Neural cell (in vitro differentiated cells): ENCODE measurements around the gene CEL. TPM values are rescaled to one million over a fixed set of nuclear protein-coding genes. Genes with fewer than 3 reads are reported as not detected.

Experiments used
- H2AFZ ChIP-seq: fragments of 200-600, 300-800 bp; sonication (generic), shearing (Covaris generic); 2 replicates; pipeline ENCODE4 v1.6.0; 2014; ENCODE audit warnings: low read depth, mild to moderate bottlenecking, antibody characterized with exemption, low read length, moderate library complexity
- H3F3A ChIP-seq: fragments of 200-600 bp; shearing (Covaris generic); 2 replicates; pipeline ENCODE4 v1.6.1; 2016; ENCODE audit warnings: mild to moderate bottlenecking, moderate library complexity, mixed read lengths, antibody characterized with exemption, low read length; ENCODE audit not compliant: insufficient read depth, poor library complexity, severe bottlenecking
- H3K27ac ChIP-seq: fragments of 200-600, 300-800 bp; sonication (generic), shearing (Covaris generic); 2 replicates; pipeline ENCODE4 v1.5.1; 2014; ENCODE audit warnings: mild to moderate bottlenecking, low read length, moderate library complexity
- H3K27me3 ChIP-seq: fragments of 300-800, 200-600 bp; sonication (generic), shearing (Covaris generic); 2 replicates; pipeline ENCODE4 v1.6.0; 2014; ENCODE audit warnings: mild to moderate bottlenecking, low read depth, low read length, moderate library complexity; ENCODE audit not compliant: insufficient read depth
- H3K36me3 ChIP-seq: fragments of 300-800, 200-600 bp; sonication (generic), shearing (Covaris generic); 2 replicates; pipeline ENCODE4 v1.5.1; 2014; ENCODE audit warnings: mild to moderate bottlenecking, antibody characterized with exemption, low read length, moderate library complexity; ENCODE audit not compliant: insufficient read depth
- H3K4me2 ChIP-seq: fragments of 300-800, 200-600 bp; sonication (generic), shearing (Covaris generic); 2 replicates; pipeline ENCODE4 v1.6.0; 2014; ENCODE audit warnings: mild to moderate bottlenecking, low read length
- H3K4me3 ChIP-seq: fragments of 300-800, 200-600 bp; sonication (generic), shearing (Covaris generic); 2 replicates; pipeline ENCODE4 v1.5.1; 2014; ENCODE audit warnings: mild to moderate bottlenecking, low read length, moderate library complexity
- H3K79me2 ChIP-seq: fragments of 200-600 bp; shearing (Covaris generic); replicated peaks from 2 replicates; pipeline ENCODE4 v1.6.0; 2014; ENCODE audit warnings: mild to moderate bottlenecking, low read length, moderate library complexity; ENCODE audit not compliant: insufficient read depth
- H3K9ac ChIP-seq: fragments of 300-800, 200-600 bp; sonication (generic), shearing (Covaris generic); 2 replicates; pipeline ENCODE4 v1.6.1; 2016; ENCODE audit warnings: mild to moderate bottlenecking, low read length, mixed read lengths
- H3K9me2 ChIP-seq: fragments of 200-600 bp; shearing (Covaris generic); 2 replicates; pipeline ENCODE4 v1.6.1; 2016; ENCODE audit warnings: mild to moderate bottlenecking, low read length, mixed read lengths; ENCODE audit not compliant: insufficient read depth
- H3K9me3 ChIP-seq: fragments of 200-600, 300-800 bp; sonication (generic), shearing (Covaris generic); 2 replicates; pipeline ENCODE4 v1.6.1; 2016; ENCODE audit warnings: mild to moderate bottlenecking, mixed run types, low read length, moderate library complexity, mixed read lengths
- H4K20me1 ChIP-seq: fragments of 200-600 bp; shearing (Covaris generic); 2 replicates; pipeline ENCODE4 v1.6.1; 2016; ENCODE audit warnings: mild to moderate bottlenecking, mixed run types; ENCODE audit not compliant: insufficient read depth
- EP300 ChIP-seq: fragments of 450-650 bp; conservative IDR thresholded peaks from 2 replicates; pipeline ENCODE4 v1.6.1; 2014; ENCODE audit warnings: antibody characterized with exemption, mild to moderate bottlenecking, moderate library complexity; ENCODE audit not compliant: poor library complexity, severe bottlenecking
- EZH2 ChIP-seq: fragments of 200-600, 300-800 bp; shearing (Covaris generic), sonication (generic); IDR thresholded peaks from 2 replicates; pipeline ENCODE4 v1.6.1; 2014; ENCODE audit warnings: antibody characterized with exemption, low read length, borderline replicate concordance, mild to moderate bottlenecking; ENCODE audit not compliant: insufficient read depth, poor library complexity, severe bottlenecking
- MXI1 ChIP-seq: fragments of 450-650 bp; conservative IDR thresholded peaks from 2 replicates; pipeline ENCODE4 v1.6.1; 2014; ENCODE audit warnings: antibody characterized with exemption, mild to moderate bottlenecking; ENCODE audit not compliant: poor library complexity, severe bottlenecking
- POLR2AphosphoS5 ChIP-seq: IDR thresholded peaks from 2 replicates; pipeline ENCODE4 v1.6.1; 2012
- RAD21 ChIP-seq: fragments of 450-650 bp; conservative IDR thresholded peaks from 2 replicates; pipeline ENCODE4 v1.6.1; 2014; ENCODE audit warnings: antibody characterized with exemption, mild to moderate bottlenecking, moderate library complexity
- SMC3 ChIP-seq: fragments of 450-650 bp; conservative IDR thresholded peaks from 2 replicates; pipeline ENCODE4 v1.6.1; 2014; ENCODE audit warnings: antibody characterized with exemption, mild to moderate bottlenecking, moderate library complexity; ENCODE audit not compliant: poor library complexity
- TAF1 ChIP-seq: IDR thresholded peaks from 2 replicates; pipeline ENCODE4 v1.6.1; 2012; ENCODE audit warnings: low read depth
- polyA plus RNA-seq: library from polyadenylated mRNA; depleted of rRNA; stranded (reverse); fragments of >200 nt; gene quantifications from 2 replicates; pipeline ENCODE4 v1.2.3, GENCODE V29; 2014
- TF ChIP-seq, protein P1 (sequence below): IDR thresholded peaks from 2 replicates; pipeline ENCODE4 v1.6.1; 2012; ENCODE audit warnings: borderline replicate concordance
- TF ChIP-seq, protein P2 (sequence below): fragments of 450-650 bp; IDR thresholded peaks from 2 replicates; pipeline ENCODE4 v1.5.1; 2014; ENCODE audit warnings: antibody characterized with exemption, mild to moderate bottlenecking, moderate library complexity; ENCODE audit not compliant: poor library complexity, severe bottlenecking

The CEL gene
- polyA plus RNA-seq, 1 donor from 2014 or later: 0.95 TPM

DNA sequence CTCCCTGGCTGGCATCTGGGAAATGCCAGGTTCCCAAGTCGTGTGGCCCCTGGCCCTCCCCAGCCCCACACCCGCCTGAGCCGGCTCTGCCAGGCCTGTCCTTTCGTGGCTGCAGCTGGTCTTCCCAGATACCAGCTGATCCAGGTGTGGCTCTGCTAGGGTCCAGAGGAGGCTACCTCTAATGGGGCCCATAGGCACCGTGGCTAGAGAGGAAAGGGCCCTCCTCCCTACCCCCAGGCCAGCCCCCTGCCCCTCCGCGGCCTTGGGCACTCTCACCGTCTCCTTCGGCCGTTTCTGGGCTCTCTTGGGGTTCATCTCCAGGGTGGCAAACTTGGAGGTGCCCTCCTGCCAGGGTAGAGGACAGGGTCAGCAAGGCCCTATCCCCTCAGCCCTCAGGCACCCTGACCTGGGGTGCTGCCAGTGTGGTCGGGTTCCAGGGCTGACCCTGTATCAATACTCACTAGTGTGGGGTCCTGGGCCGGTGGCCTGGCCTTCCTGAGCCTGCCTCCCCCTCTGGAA, 42.3 kb downstream of the CEL start:
- H3K9ac ChIP-seq: no peak overlapping the region
- H3K27me3 ChIP-seq: no peaks in the 10 kb centered on the region
- H3K9me2 ChIP-seq: no peaks in the 10 kb centered on the region
- peaks cover 10% of the 10 kb centered on the region for H3K36me3 ChIP-seq
- no peaks in the 10 kb centered on the region for H3K9me3 ChIP-seq
- no peak overlapping the region for H3K4me3 ChIP-seq
- H3K79me2 ChIP-seq: no peaks in the 10 kb centered on the region
- no peak overlapping the region for H2AFZ ChIP-seq
- H3F3A ChIP-seq: no peaks in the 10 kb centered on the region
- no peaks in the 10 kb centered on the region for H4K20me1 ChIP-seq
- H3K4me2 ChIP-seq: no peak overlapping the region
- H3K27ac ChIP-seq: no peak overlapping the region
- no peak for TF ChIP-seq SMC3

- peaks cover 10% of the 10 kb centered on the region for H3K36me3 ChIP-seq
- no peaks in the 10 kb centered on the region for H3K9me3 ChIP-seq
- H2AFZ ChIP-seq: no peak overlapping the region
- no peak overlapping the region for H3K9ac ChIP-seq
- H3F3A ChIP-seq: no peaks in the 10 kb centered on the region
- no peak overlapping the region for H3K4me2 ChIP-seq
- H3K27me3 ChIP-seq: no peaks in the 10 kb centered on the region
- no peaks in the 10 kb centered on the region for H3K9me2 ChIP-seq
- no peak overlapping the region for H3K4me3 ChIP-seq
- no peak for TF ChIP-seq POLR2AphosphoS5
- TF ChIP-seq EP300: no peak
- TF ChIP-seq, protein P1, sequence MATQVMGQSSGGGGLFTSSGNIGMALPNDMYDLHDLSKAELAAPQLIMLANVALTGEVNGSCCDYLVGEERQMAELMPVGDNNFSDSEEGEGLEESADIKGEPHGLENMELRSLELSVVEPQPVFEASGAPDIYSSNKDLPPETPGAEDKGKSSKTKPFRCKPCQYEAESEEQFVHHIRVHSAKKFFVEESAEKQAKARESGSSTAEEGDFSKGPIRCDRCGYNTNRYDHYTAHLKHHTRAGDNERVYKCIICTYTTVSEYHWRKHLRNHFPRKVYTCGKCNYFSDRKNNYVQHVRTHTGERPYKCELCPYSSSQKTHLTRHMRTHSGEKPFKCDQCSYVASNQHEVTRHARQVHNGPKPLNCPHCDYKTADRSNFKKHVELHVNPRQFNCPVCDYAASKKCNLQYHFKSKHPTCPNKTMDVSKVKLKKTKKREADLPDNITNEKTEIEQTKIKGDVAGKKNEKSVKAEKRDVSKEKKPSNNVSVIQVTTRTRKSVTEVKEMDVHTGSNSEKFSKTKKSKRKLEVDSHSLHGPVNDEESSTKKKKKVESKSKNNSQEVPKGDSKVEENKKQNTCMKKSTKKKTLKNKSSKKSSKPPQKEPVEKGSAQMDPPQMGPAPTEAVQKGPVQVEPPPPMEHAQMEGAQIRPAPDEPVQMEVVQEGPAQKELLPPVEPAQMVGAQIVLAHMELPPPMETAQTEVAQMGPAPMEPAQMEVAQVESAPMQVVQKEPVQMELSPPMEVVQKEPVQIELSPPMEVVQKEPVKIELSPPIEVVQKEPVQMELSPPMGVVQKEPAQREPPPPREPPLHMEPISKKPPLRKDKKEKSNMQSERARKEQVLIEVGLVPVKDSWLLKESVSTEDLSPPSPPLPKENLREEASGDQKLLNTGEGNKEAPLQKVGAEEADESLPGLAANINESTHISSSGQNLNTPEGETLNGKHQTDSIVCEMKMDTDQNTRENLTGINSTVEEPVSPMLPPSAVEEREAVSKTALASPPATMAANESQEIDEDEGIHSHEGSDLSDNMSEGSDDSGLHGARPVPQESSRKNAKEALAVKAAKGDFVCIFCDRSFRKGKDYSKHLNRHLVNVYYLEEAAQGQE: no peak
- no peak for TF ChIP-seq SMC3
- no peak for TF ChIP-seq TAF1
- TF ChIP-seq MXI1: no peak
- TF ChIP-seq RAD21: no peak
- TF ChIP-seq EZH2: no peak
- TF ChIP-seq, protein P2, sequence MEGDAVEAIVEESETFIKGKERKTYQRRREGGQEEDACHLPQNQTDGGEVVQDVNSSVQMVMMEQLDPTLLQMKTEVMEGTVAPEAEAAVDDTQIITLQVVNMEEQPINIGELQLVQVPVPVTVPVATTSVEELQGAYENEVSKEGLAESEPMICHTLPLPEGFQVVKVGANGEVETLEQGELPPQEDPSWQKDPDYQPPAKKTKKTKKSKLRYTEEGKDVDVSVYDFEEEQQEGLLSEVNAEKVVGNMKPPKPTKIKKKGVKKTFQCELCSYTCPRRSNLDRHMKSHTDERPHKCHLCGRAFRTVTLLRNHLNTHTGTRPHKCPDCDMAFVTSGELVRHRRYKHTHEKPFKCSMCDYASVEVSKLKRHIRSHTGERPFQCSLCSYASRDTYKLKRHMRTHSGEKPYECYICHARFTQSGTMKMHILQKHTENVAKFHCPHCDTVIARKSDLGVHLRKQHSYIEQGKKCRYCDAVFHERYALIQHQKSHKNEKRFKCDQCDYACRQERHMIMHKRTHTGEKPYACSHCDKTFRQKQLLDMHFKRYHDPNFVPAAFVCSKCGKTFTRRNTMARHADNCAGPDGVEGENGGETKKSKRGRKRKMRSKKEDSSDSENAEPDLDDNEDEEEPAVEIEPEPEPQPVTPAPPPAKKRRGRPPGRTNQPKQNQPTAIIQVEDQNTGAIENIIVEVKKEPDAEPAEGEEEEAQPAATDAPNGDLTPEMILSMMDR: no peak
- H3K79me2 ChIP-seq: no peaks in the 10 kb centered on the region
- H4K20me1 ChIP-seq: no peaks in the 10 kb centered on the region
- no peak overlapping the region for H3K27ac ChIP-seq
Measured at GRCh38 chr9:133104718-133105460, 43.1 kb downstream of the CEL start.
